ENCODE results near the gene GRK1. TPM values are rescaled to one million over a fixed set of nuclear protein-coding genes. Genes with fewer than 3 reads are reported as not detected.

The GRK1 gene
- total RNA-seq, 1 experiment from 2014 or later, result not detected

DNA sequence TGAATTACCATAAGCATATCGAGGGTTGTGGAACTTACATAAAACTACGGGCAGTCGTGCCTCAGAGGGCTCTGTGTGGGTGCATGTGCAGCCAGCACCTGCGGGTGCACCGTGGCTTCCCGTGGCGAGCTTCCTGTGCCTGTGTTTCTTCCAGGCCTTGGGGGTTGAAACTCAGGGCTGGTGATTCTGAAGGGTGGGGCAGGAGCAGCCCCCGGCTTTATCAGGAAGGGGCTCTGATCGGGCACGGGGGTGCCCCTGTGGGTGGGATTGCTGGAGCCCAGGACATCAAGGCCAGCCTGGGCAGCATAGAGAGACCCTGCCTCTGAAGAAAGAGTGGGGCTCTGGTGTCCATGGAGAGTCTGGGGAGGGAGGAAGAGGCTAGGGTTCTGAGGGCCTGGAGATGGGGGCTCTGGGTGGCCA lies 20.1 kb upstream of the GRK1 start:
- no peaks in the 10 kb centered on the region for H3K27me3 ChIP-seq (ENCODE audit: insufficient read depth, low read depth)
- no peaks in the 10 kb centered on the region for H3K9me2 ChIP-seq (ENCODE audit: insufficient read depth)
- POLR2A ChIA-PET (ENCODE audit: unreplicated experiment), result no interaction called here
- no peak overlapping the region for H2AFZ ChIP-seq
- no peak for DNase-seq
- no peak overlapping the region for H3K4me2 ChIP-seq
- CTCF ChIA-PET, result no interaction called here
- H3K4me3 ChIP-seq, result no peak overlapping the region
- H3K79me2 ChIP-seq (ENCODE audit: low read depth), result no peaks in the 10 kb centered on the region
- TF ChIP-seq EZH2 (IDR thresholded peaks at IDR 0.05; ENCODE audit: low read depth) (no peak), CTCF (conservative IDR thresholded peaks at IDR 0.05) (no peak)
- peaks cover 10% of the 10 kb centered on the region; the same call in 1 of the 2 replicates for H3K36me3 ChIP-seq (ENCODE audit: low read depth)
- H3K9me3 ChIP-seq (ENCODE audit: insufficient read depth, low read depth), result no peaks in the 10 kb centered on the region
- intact Hi-C loops (cut with micrococcal nuclease; ENCODE audit: unreplicated experiment), result no loop called here
- H4K20me1 ChIP-seq (ENCODE audit: insufficient read depth), result no peaks in the 10 kb centered on the region
- no peak overlapping the region for H3K27ac ChIP-seq
- BruUV-seq (replicated peaks), result no TSS peak
- no peaks in the 10 kb centered on the region for H3K4me1 ChIP-seq (replicated peaks; ENCODE audit: insufficient read depth)
- H3F3A ChIP-seq (ENCODE audit: insufficient read depth, low read depth), result peaks cover 20% of the 10 kb centered on the region; the same call in 1 of the 2 replicates

- no peak overlapping the region for H2AFZ ChIP-seq
- no peaks in the 10 kb centered on the region for H4K20me1 ChIP-seq (ENCODE audit: insufficient read depth)
- H3K36me3 ChIP-seq (ENCODE audit: low read depth), result peaks cover 3% of the 10 kb centered on the region; the same call in 1 of the 2 replicates
- H3K9me3 ChIP-seq (ENCODE audit: insufficient read depth, low read depth), result no peaks in the 10 kb centered on the region
- CTCF ChIA-PET, result no interaction called here
- H3K79me2 ChIP-seq (ENCODE audit: low read depth), result no peaks in the 10 kb centered on the region
- no peak overlapping the region for H3K4me2 ChIP-seq
- BruUV-seq (replicated peaks), result no TSS peak
- no peak overlapping the region for H3K27ac ChIP-seq
- TF ChIP-seq CTCF (conservative IDR thresholded peaks at IDR 0.05) (no peak), EZH2 (IDR thresholded peaks at IDR 0.05; ENCODE audit: low read depth) (no peak)
- POLR2A ChIA-PET (ENCODE audit: unreplicated experiment), result interaction anchor here (0.7 kb wide), 1 partner anchor 167 kb away, joined by 3 read pairs; no protein-coding TSS in a partner anchor
- peaks cover 20% of the 10 kb centered on the region; the same call in 1 of the 2 replicates for H3F3A ChIP-seq (ENCODE audit: insufficient read depth, low read depth)
- no peaks in the 10 kb centered on the region for H3K9me2 ChIP-seq (ENCODE audit: insufficient read depth)
- H3K27me3 ChIP-seq (ENCODE audit: insufficient read depth, low read depth), result no peaks in the 10 kb centered on the region
- peak; percentile 39 to 82 for DNase-seq
- H3K4me3 ChIP-seq, result no peak overlapping the region
- intact Hi-C loops (cut with micrococcal nuclease; ENCODE audit: unreplicated experiment), result no loop called here
- H3K4me1 ChIP-seq (replicated peaks; ENCODE audit: insufficient read depth), result no peaks in the 10 kb centered on the region
These were observed 19.4 kb upstream of the GRK1 start for GRCh38 chr13:113647351-113648215.

- POLR2A ChIA-PET (ENCODE audit: unreplicated experiment), result interaction anchor here (0.7 kb wide), 1 partner anchor 166 kb away, joined by 3 read pairs; no protein-coding TSS in a partner anchor
- intact Hi-C loops (cut with micrococcal nuclease; ENCODE audit: unreplicated experiment), result no loop called here
These were observed 18.8 kb upstream of the GRK1 start for GRCh38 chr13:113648216-113648610.

More at GRCh38 chr13:113648216-113648610, 18.8 kb upstream of the GRK1 start:
- no peaks in the 10 kb centered on the region for H3K79me2 ChIP-seq (ENCODE audit: low read depth)
- no peaks in the 10 kb centered on the region for H3K9me3 ChIP-seq (ENCODE audit: insufficient read depth, low read depth)
- no peak for DNase-seq
- no TSS peak for BruUV-seq (replicated peaks)
- H3K27ac ChIP-seq, result no peak overlapping the region
- no peaks in the 10 kb centered on the region for H4K20me1 ChIP-seq (ENCODE audit: insufficient read depth)
- no peak overlapping the region for H3K4me3 ChIP-seq
- no peak overlapping the region for H3K4me2 ChIP-seq
- H3F3A ChIP-seq (ENCODE audit: insufficient read depth, low read depth), result peaks cover 20% of the 10 kb centered on the region; the same call in 1 of the 2 replicates
- H3K36me3 ChIP-seq (ENCODE audit: low read depth), result no peaks in the 10 kb centered on the region
- no peaks in the 10 kb centered on the region for H3K9me2 ChIP-seq (ENCODE audit: insufficient read depth)
- H3K27me3 ChIP-seq (ENCODE audit: insufficient read depth, low read depth), result no peaks in the 10 kb centered on the region
- no peaks in the 10 kb centered on the region for H3K4me1 ChIP-seq (replicated peaks; ENCODE audit: insufficient read depth)
- TF ChIP-seq EZH2 (IDR thresholded peaks at IDR 0.05; ENCODE audit: low read depth) (no peak), CTCF (conservative IDR thresholded peaks at IDR 0.05) (no peak)
- CTCF ChIA-PET, result no interaction called here
- H2AFZ ChIP-seq, result no peak overlapping the region
